Kidney (tissue), 14 donors: ENCODE data around the gene MCTP2. TPM values are rescaled to one million over a fixed set of nuclear protein-coding genes. Genes with fewer than 3 reads are reported as not detected.
A peak's percentile ranks its signal among the peaks of the same experiment; 100 is the strongest.

Source experiments
- DNase-seq, 5 donors: peaks; one replicate each; pipeline ENCODE4 v3.0.0-alpha.2; 2013 to 2020
- FAIRE-seq: peaks from 2 replicates; lab custom pipeline; 2012; peaks lifted over from hg19 to GRCh38; lab: Jason Lieb, UNC
- H3K27ac ChIP-seq, 2 donors: one replicate each; pipeline ENCODE4 v1.7.0; 2013; ENCODE audit warnings: low read depth in 2 of 2, low read length in 2 of 2, inconsistent platforms in 1 of 2
- H3K27me3 ChIP-seq: one replicate; pipeline ENCODE4 v1.7.1; 2013; ENCODE audit warnings: low read length, inconsistent platforms; ENCODE audit not compliant: control insufficient read depth, insufficient read depth
- H3K36me3 ChIP-seq, 3 donors: one replicate each; pipeline versions ENCODE4 v1.7.0 to v1.7.1; 2013; ENCODE audit warnings: low read length in 3 of 3, control low read depth in 1 of 3, inconsistent platforms in 1 of 3; ENCODE audit not compliant: insufficient read depth in 3 of 3, control insufficient read depth in 2 of 3
- H3K4me1 ChIP-seq, 3 donors: one replicate each; pipeline versions ENCODE4 v1.7.0 to v1.7.1; 2013; ENCODE audit warnings: low read length in 3 of 3, inconsistent platforms in 1 of 3, low read depth in 1 of 3; ENCODE audit not compliant: control insufficient read depth in 2 of 3, insufficient read depth in 2 of 3
- H3K4me3 ChIP-seq, 3 donors: one replicate each; pipeline versions ENCODE4 v1.7.0 to v1.8.1; 2013; ENCODE audit warnings: low read length in 3 of 3, control low read depth in 1 of 3, inconsistent platforms in 1 of 3
- H3K9ac ChIP-seq, 3 donors: one replicate each; pipeline versions ENCODE4 v1.7.0 to v1.7.1; 2013; ENCODE audit warnings: low read length in 3 of 3, control low read depth in 1 of 3, inconsistent platforms in 1 of 3
- H3K9me3 ChIP-seq, 3 donors: one replicate each; pipeline versions ENCODE4 v1.7.0 to v1.7.1; 2013; ENCODE audit warnings: low read length in 3 of 3, control low read depth in 1 of 3, inconsistent platforms in 1 of 3; ENCODE audit not compliant: control insufficient read depth in 2 of 3, insufficient read depth in 1 of 3
- CTCF ChIP-seq: IDR thresholded peaks from 3 replicates; pipeline ENCODE4 v1.5.1; 2012; ENCODE audit warnings: mild to moderate bottlenecking, moderate library complexity, borderline replicate concordance; ENCODE audit not compliant: insufficient read depth; ENCODE audit errors: extremely low read depth
- intact Hi-C: fragments of 100-400 bp; cut with DNase I; formaldehyde crosslinking; loops from one replicate; pipeline ENCODE4 v1.11.1; 2022
- polyA plus RNA-seq: library from polyadenylated mRNA; stranded (reverse); fragments of 350-450 nt; fragmentation: Illumina TruSeq; extraction: RNeasy Lipid Tissue Mini Kit (QIAGEN cat#74804); gene quantifications from one replicate; pipeline ENCODE4 v1.2.3, GENCODE V29; 2014; ENCODE audit warnings: low read depth, low replicate concordance; ENCODE audit not compliant: insufficient read depth
- total RNA-seq: library from RNA; stranded (reverse); fragmentation: NEBNext Ultra II Directional; extraction: Animal tissue kit (Norgen Biotek cat#: 25700); gene quantifications from one replicate; pipeline ENCODE4 v1.2.1, GENCODE V29; 2021
- donor health status: control.
- donor health status: control.
- donor health status: control.
- donor health status: control.
- donor health status: control.
- donor health status: DM: yes; HTN: yes; CAD: no.
- donor health status: Normal renal cell carcinoma (clear cell type).

Gene MCTP2
- total and polyA plus RNA-seq, 2 donors from 2014 or later: 1.2 to 21.1 TPM

GRCh38 chr15:94231723-94232468 lies 535 bp downstream of the MCTP2 start:
- DNase-seq (peak in 3 of 5 donors; percentile 4 to 38 (median 29)), FAIRE-seq (no peak)
- Histone ChIP-seq H3K9me3 (no peaks in the 10 kb centered on the region), H3K36me3 (no peaks in the 10 kb centered on the region), H3K4me1 (no peaks in the 10 kb centered on the region), H3K4me3 (peak overlapping the region; percentile 51 to 87 (median 54)), H3K27ac (peak overlapping the region in 1 of 2 donors; percentile 20), H3K9ac (peak overlapping the region in 2 of 3 donors; percentile 18 to 34), H3K27me3 (no peaks in the 10 kb centered on the region)
- intact Hi-C loops: no loop called here
- TF ChIP-seq CTCF: no peak

- intact Hi-C loops: no loop called here
- H3K9me3 ChIP-seq: no peaks in the 10 kb centered on the region
- H3K36me3 ChIP-seq: no peaks in the 10 kb centered on the region
- FAIRE-seq (no peak), DNase-seq (peak in 1 of 5 donors; percentile 2)
- H3K27ac ChIP-seq: no peak overlapping the region
- H3K4me3 ChIP-seq: no peak overlapping the region
- no peaks in the 10 kb centered on the region for H3K4me1 ChIP-seq
- no peak overlapping the region for H3K9ac ChIP-seq
- TF ChIP-seq CTCF: no peak
- H3K27me3 ChIP-seq: no peaks in the 10 kb centered on the region
Measured at GRCh38 chr15:94233441-94233840, 2.1 kb downstream of the MCTP2 start.

GRCh38 chr15:94234300-94234699 lies 2.9 kb downstream of the MCTP2 start:
- TF ChIP-seq CTCF: no peak
- DNase-seq: peak in 1 of 5 donors; percentile 8

GRCh38 chr15:94235041-94235440 lies 3.7 kb downstream of the MCTP2 start:
- Histone ChIP-seq H3K9me3 (no peaks in the 10 kb centered on the region), H3K4me1 (no peaks in the 10 kb centered on the region), H3K27ac (no peak overlapping the region), H3K36me3 (no peaks in the 10 kb centered on the region), H3K9ac (no peak overlapping the region), H3K27me3 (no peaks in the 10 kb centered on the region), H3K4me3 (no peak overlapping the region)
- DNase-seq (no peak), FAIRE-seq (no peak)
- TF ChIP-seq CTCF: no peak
- intact Hi-C loops: no loop called here

More at GRCh38 chr15:94234300-94234699, 2.9 kb downstream of the MCTP2 start:
- no peak for FAIRE-seq
- Histone ChIP-seq H3K4me3 (no peak overlapping the region), H3K27ac (no peak overlapping the region), H3K9me3 (no peaks in the 10 kb centered on the region), H3K4me1 (no peaks in the 10 kb centered on the region), H3K36me3 (no peaks in the 10 kb centered on the region), H3K9ac (no peak overlapping the region), H3K27me3 (no peaks in the 10 kb centered on the region)
- intact Hi-C loops: no loop called here
